HG02852 (cell line): ENCODE results near the gene OR52E1.

Source experiments
- ATAC-seq: cut with Tn5 transposase; IDR thresholded peaks from one replicate; pipeline ENCODE4 v1.9.1; 2021; ENCODE audit warnings: mild to moderate bottlenecking, moderate library complexity; ENCODE audit not compliant: unreplicated experiment

OR52E1 gene

DNA sequence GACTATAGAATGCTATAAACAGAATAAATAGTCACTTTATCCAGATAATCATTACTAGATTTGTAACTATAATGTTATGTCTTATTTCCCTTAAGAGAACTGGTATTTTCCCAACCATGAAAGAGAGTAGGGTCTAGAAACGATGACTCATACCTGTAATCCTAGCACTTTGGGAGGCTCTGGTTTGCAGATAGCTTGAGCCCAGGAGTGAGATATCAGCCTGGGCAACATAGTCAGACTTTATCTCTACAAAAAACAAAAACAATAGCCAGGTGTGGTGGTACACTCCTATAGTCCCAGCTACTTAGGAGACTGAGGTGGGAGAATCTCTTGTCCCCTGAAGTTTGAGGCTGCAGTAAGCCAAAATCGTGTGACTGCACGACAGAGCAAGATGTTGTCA lies 37.9 kb downstream of the OR52E1 start:
- no peak for ATAC-seq

DNA sequence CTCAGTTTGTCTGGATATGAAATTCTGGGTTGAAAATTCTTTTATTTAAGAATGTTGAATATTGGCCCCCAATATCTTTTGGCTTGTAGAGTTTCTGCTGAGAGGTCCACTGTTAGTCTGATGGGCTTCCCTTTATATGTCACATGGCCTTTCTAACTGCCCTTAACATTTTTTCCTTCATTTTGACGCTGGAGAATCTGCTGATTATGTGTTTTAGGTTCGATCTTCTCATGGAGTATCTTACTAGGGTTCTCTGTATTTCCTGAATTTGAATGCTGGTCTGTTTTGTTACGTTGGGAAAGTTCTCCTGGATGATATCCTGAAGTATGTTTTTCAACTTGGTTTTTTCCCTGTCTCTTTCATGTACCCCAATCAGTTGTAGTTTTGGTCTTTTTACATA lies 46.0 kb downstream of the OR52E1 start:
- ATAC-seq: no peak

DNA sequence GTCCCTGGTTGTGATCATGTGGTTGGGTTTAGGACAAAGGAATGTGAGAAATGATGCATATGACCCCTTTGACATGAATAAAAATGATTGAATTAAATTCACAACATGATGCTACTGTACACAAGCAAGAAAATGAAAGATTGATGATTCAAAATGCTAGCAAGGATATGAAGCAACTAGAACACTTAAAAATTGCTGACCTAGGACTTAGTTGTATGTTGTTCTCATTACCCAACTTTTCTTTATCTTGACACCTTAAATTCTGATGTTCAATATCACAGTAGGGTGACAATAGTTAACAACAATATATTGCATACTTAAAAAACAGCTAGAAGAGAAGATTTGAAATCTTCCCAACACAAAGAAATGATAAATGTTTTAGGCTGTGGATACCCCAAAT lies 48.2 kb downstream of the OR52E1 start:
- no peak for ATAC-seq

DNA sequence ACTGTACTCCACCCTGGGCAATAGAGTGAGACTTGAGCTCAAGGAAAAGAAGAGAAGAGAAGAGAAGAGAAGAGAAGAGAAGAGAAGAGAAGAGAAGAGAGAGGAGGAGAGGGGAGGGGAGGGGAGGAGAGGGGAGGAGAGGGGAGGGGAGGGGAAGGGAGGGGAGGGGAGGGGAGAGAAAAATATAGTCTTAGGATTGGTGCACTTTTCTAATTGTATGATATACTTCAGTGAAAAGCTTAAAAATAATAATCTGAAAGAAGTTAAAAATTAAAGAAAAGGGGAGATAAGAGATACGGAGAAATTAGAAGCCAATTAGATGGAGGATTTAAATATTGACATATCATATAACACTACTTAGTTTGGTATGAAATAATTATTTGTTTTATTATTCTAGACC lies 49.5 kb downstream of the OR52E1 start:
- ATAC-seq: no peak
